ENCODE data around the gene MYO18A.

MYO18A gene

GRCh38 chr17:29119265-29119664 is 60.9 kb downstream of the MYO18A start:
- no peaks in the 10 kb centered on the region for H3K27me3 ChIP-seq (ENCODE audit: insufficient read depth, insufficient read length)
- H3K9ac ChIP-seq (ENCODE audit: insufficient read length, low read depth) = no peak overlapping the region
- no peak for DNase-seq (ENCODE audit: low read depth, low spot score)
- H3K4me3 ChIP-seq (ENCODE audit: insufficient read length, low read depth) = no peak overlapping the region
- H3K9me3 ChIP-seq (ENCODE audit: insufficient read depth, low read length) = no peaks in the 10 kb centered on the region
- H3K4me1 ChIP-seq (ENCODE audit: insufficient read depth, insufficient read length) = peaks cover 12% of the 10 kb centered on the region
- H3K36me3 ChIP-seq (ENCODE audit: insufficient read depth, insufficient read length, low read length) = peaks cover 43% of the 10 kb centered on the region
- TF ChIP-seq SUZ12 (IDR thresholded peaks at IDR 0.05; ENCODE audit: extremely low read depth, insufficient read depth, insufficient read length) (no peak), YY1 (IDR thresholded peaks at IDR 0.05; ENCODE audit: insufficient read depth, insufficient read length) (no peak), ZNF274 (IDR thresholded peaks at IDR 0.05; ENCODE audit: low read depth, low read length) (no peak)

- Histone ChIP-seq H3K4me3 (ENCODE audit: insufficient read length, low read depth) (no peak overlapping the region), H3K4me1 (ENCODE audit: insufficient read depth, insufficient read length) (peaks cover 11% of the 10 kb centered on the region), H3K27me3 (ENCODE audit: insufficient read depth, insufficient read length) (no peaks in the 10 kb centered on the region), H3K9me3 (ENCODE audit: insufficient read depth, low read length) (no peaks in the 10 kb centered on the region), H3K9ac (ENCODE audit: insufficient read length, low read depth) (no peak overlapping the region), H3K36me3 (ENCODE audit: insufficient read depth, insufficient read length, low read length) (peaks cover 50% of the 10 kb centered on the region)
- peak; percentile 66 for DNase-seq (ENCODE audit: low read depth, low spot score)
- TF ChIP-seq ZNF274 (IDR thresholded peaks at IDR 0.05; ENCODE audit: low read depth, low read length) (no peak), SUZ12 (IDR thresholded peaks at IDR 0.05; ENCODE audit: extremely low read depth, insufficient read depth, insufficient read length) (no peak)
Measured at GRCh38 chr17:29116804-29117753, 63.1 kb downstream of the MYO18A start.

GRCh38 chr17:29115961-29116803 is 64.0 kb downstream of the MYO18A start:
- H3K4me1 ChIP-seq (ENCODE audit: insufficient read depth, insufficient read length) = peaks cover 8% of the 10 kb centered on the region
- H3K27me3 ChIP-seq (ENCODE audit: insufficient read depth, insufficient read length) = no peaks in the 10 kb centered on the region
- H3K9ac ChIP-seq (ENCODE audit: insufficient read length, low read depth) = no peak overlapping the region
- no peak for TF ChIP-seq YY1 (IDR thresholded peaks at IDR 0.05; ENCODE audit: insufficient read depth, insufficient read length)
- no peak for TF ChIP-seq ZNF274 (IDR thresholded peaks at IDR 0.05; ENCODE audit: low read depth, low read length)
- TF ChIP-seq SUZ12 (IDR thresholded peaks at IDR 0.05; ENCODE audit: extremely low read depth, insufficient read depth, insufficient read length) = no peak
- no peaks in the 10 kb centered on the region for H3K9me3 ChIP-seq (ENCODE audit: insufficient read depth, low read length)
- no peak overlapping the region for H3K4me3 ChIP-seq (ENCODE audit: insufficient read length, low read depth)
- H3K36me3 ChIP-seq (ENCODE audit: insufficient read depth, insufficient read length, low read length) = peaks cover 44% of the 10 kb centered on the region
- DNase-seq (ENCODE audit: low read depth, low spot score) = peak; percentile 44

GRCh38 chr17:29115435-29115834 is 64.8 kb downstream of the MYO18A start:
- H3K4me3 ChIP-seq (ENCODE audit: insufficient read length, low read depth) = no peak overlapping the region
- TF ChIP-seq YY1 (IDR thresholded peaks at IDR 0.05; ENCODE audit: insufficient read depth, insufficient read length) = no peak
- no peak for TF ChIP-seq SUZ12 (IDR thresholded peaks at IDR 0.05; ENCODE audit: extremely low read depth, insufficient read depth, insufficient read length)
- no peak for TF ChIP-seq ZNF274 (IDR thresholded peaks at IDR 0.05; ENCODE audit: low read depth, low read length)
- H3K9me3 ChIP-seq (ENCODE audit: insufficient read depth, low read length) = no peaks in the 10 kb centered on the region
- H3K36me3 ChIP-seq (ENCODE audit: insufficient read depth, insufficient read length, low read length) = peaks cover 39% of the 10 kb centered on the region
- no peak for DNase-seq (ENCODE audit: low read depth, low spot score)
- H3K9ac ChIP-seq (ENCODE audit: insufficient read length, low read depth) = no peak overlapping the region
- H3K4me1 ChIP-seq (ENCODE audit: insufficient read depth, insufficient read length) = peaks cover 8% of the 10 kb centered on the region
- no peaks in the 10 kb centered on the region for H3K27me3 ChIP-seq (ENCODE audit: insufficient read depth, insufficient read length)

GRCh38 chr17:29114141-29114540 is 66.1 kb downstream of the MYO18A start:
- Histone ChIP-seq H3K27me3 (ENCODE audit: insufficient read depth, insufficient read length) (no peaks in the 10 kb centered on the region), H3K9me3 (ENCODE audit: insufficient read depth, low read length) (no peaks in the 10 kb centered on the region), H3K36me3 (ENCODE audit: insufficient read depth, insufficient read length, low read length) (peaks cover 38% of the 10 kb centered on the region), H3K4me1 (ENCODE audit: insufficient read depth, insufficient read length) (peaks cover 15% of the 10 kb centered on the region), H3K4me3 (ENCODE audit: insufficient read length, low read depth) (no peak overlapping the region), H3K9ac (ENCODE audit: insufficient read length, low read depth) (no peak overlapping the region)
- TF ChIP-seq YY1 (IDR thresholded peaks at IDR 0.05; ENCODE audit: insufficient read depth, insufficient read length) (no peak), SUZ12 (IDR thresholded peaks at IDR 0.05; ENCODE audit: extremely low read depth, insufficient read depth, insufficient read length) (no peak), ZNF274 (IDR thresholded peaks at IDR 0.05; ENCODE audit: low read depth, low read length) (no peak)
- DNase-seq (ENCODE audit: low read depth, low spot score) = no peak

- Histone ChIP-seq H3K36me3 (ENCODE audit: insufficient read depth, insufficient read length, low read length) (peaks cover 34% of the 10 kb centered on the region), H3K9ac (ENCODE audit: insufficient read length, low read depth) (no peak overlapping the region)
- TF ChIP-seq ZNF274 (IDR thresholded peaks at IDR 0.05; ENCODE audit: low read depth, low read length) = no peak
- no peak for TF ChIP-seq YY1 (IDR thresholded peaks at IDR 0.05; ENCODE audit: insufficient read depth, insufficient read length)
- TF ChIP-seq SUZ12 (IDR thresholded peaks at IDR 0.05; ENCODE audit: extremely low read depth, insufficient read depth, insufficient read length) = no peak
Measured at GRCh38 chr17:29113334-29113733, 66.9 kb downstream of the MYO18A start.

More at GRCh38 chr17:29113334-29113733, 66.9 kb downstream of the MYO18A start:
- no peak for DNase-seq (ENCODE audit: low read depth, low spot score)
- Histone ChIP-seq H3K4me1 (ENCODE audit: insufficient read depth, insufficient read length) (peaks cover 15% of the 10 kb centered on the region), H3K27me3 (ENCODE audit: insufficient read depth, insufficient read length) (no peaks in the 10 kb centered on the region), H3K9me3 (ENCODE audit: insufficient read depth, low read length) (no peaks in the 10 kb centered on the region), H3K4me3 (ENCODE audit: insufficient read length, low read depth) (no peak overlapping the region)
